Eye (tissue), 1 donor: Measurements from ENCODE around the gene AOC2.
A peak's percentile ranks its signal among the peaks of the same experiment; 100 is the strongest.
"Not testable (repeated sequence)": the region's sequence is repeated elsewhere in the genome, so short reads cannot be mapped to it uniquely, and the experiment has no call there.

Experiments
- DNase-seq: peaks from one replicate; pipeline ENCODE4 v3.0.0-alpha.2; 2015

AOC2 gene

GRCh38 chr17:42882166-42882565 is 37.8 kb downstream of the AOC2 start:
- no peak for DNase-seq

DNA sequence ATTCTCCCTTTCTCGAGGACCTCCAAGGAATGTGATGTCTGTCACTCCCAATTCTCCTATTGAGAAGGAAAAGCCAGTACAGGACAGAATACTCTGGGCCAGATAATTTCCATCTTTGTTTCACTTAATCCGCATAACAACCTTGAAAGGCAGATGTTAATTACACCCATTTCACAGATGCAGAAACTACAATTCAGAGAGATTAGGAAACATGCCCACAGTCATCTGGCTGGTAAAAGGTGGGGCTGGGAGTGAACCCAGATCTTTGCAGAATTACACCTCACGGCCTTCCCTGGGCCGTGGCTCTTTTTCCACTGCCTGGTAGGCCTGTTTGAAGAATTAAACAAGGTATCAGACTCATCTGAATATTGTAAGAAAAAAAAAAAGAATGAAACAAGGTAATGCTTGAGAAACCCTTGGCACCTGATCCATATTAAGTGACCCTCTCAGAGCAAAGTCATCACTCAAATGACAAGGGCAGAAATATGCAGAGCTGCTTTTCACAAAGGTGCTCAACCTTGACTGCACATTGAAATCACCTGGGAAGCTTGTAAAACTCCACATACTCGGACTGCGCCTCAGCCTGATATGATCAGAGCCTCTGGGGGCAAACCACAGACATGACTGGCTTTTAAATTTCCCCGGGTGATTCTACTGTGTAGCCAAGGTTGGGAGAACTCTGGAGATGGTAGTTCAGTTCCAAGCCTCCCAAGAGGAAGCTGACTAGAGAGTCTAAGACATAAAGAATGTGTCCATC is 39.6 kb downstream of the AOC2 start:
- DNase-seq, result no peak

DNA sequence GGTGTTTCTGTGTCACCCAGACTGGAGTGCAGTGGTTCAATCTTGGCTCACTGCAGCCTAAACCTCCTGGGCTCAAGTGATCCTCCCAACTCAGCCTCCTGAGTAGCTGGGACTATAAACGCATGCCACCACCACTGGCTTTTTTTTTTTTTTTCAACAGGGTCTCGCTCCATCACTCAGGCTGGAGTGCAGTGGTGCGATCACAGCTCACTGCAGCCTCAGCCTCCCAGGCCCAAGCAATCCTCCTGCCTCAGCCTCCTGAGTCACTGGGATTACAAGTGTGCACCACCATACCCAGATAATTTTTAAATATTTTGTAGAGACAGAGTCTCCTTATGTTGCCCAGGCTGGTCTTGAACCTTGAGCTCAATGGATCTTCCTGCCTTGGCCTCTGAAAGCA is 41.4 kb downstream of the AOC2 start:
- DNase-seq, result not testable (repeated sequence)

DNA sequence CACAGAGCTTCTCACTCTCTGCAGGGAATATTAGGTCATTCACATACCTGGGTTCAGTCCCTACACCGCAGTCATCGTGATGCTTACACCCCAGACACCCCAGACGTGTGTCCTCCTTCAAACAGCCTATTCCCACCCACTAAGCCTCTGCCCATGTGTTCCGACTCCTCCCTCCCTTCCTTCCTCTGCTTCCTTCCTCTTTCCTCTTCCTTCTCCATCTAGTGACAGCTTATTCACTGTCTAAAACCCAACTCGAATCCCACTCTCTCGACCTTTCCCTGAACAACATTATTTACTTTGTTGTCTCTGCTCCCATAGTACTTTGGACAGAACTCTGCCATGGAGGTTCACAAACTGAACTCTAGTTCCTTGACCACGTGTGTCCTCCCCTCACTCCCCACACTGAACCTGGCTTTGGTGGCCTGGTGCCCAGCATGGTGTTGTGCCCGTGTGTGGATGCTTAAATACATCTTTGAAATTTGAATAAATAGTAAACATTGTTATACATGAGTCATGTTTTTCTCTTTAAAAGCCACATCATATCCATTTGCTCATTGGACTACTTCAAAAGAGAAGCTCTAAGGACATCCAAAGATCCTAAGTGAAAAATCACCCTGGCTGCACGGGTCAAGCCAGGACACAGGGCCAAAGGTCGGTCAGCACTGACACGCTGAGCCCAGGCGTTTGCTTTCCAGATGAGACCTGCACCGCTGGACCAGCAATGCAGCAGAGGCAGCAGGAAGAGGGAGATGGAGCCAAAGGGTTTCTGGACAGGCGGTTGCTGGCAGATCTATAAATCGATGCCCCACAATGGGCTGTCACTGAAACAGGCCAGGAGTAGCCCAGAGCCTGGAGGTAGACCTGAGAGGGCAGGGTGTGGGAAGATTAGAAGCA is 42.1 kb downstream of the AOC2 start:
- DNase-seq, result no peak

GRCh38 chr17:42889809-42890208 is 45.4 kb downstream of the AOC2 start:
- no peak for DNase-seq

GRCh38 chr17:42891539-42892152 is 47.3 kb downstream of the AOC2 start:
- peak; percentile 18 for DNase-seq

GRCh38 chr17:42893359-42893758 is 49.0 kb downstream of the AOC2 start:
- DNase-seq, result no peak

- no peak for DNase-seq
These were observed 50.2 kb downstream of the AOC2 start for GRCh38 chr17:42894283-42895184.

GRCh38 chr17:42895185-42895555 is 50.8 kb downstream of the AOC2 start:
- no peak for DNase-seq

- no peak for DNase-seq
These were observed 53.9 kb downstream of the AOC2 start for GRCh38 chr17:42898147-42898811.

DNA sequence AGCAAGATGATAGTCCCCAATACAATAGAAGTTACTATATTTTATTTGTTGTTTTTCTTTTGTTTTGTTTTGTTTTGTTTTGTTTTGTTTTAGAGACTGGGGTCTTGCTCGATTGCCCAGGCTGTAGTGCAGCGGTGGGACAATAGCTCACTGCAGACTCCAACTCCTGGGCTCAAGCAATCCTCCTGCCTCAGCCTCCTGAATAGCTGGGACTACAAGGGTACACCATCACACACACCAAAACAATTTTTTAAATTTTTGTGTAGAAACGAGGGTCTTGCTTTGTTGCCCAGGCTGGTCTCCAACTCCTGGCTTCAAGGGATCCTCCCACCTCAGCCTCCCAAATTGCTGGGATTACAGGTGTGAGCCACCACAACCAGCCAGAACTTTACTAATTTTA is 55.6 kb downstream of the AOC2 start:
- not testable (repeated sequence) for DNase-seq
